ENCODE measurements around the gene ADGRG3.

DNA sequence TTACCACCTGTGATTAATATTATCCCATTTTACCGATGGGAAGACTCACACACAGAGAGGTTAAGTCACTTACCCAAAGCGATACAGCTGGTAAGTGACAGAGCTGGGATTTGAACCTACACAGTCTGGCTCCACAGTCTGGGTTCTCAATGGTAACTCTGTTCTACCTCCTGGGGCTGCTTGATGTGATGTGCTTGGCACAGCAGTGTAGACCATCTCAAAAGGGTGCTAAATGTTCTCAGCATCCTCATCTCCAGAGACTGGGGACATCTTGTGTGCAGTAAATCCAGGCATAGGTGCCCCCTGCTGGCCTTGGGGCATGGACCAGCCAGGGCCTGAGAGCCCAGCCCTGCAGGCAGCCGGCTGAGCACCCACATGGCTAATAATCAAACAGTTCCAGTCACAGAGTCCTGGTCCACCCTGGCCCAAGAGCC is 52.1 kb downstream of the ADGRG3 start:
- TF ChIP-seq FOSL1 (IDR thresholded peaks at IDR 0.05; ENCODE audit: low read depth): no peak
- TF ChIP-seq CTCF (IDR thresholded peaks at IDR 0.05 in 2 of 3, conservative IDR thresholded peaks at IDR 0.05 in 1 of 3; ENCODE audit: borderline replicate concordance in 1 of 3, insufficient read depth in 1 of 3, low read depth in 2 of 3, low read length in 2 of 3): peak; percentile 74 to 86 (median 83)
- TF ChIP-seq EZH2 (IDR thresholded peaks at IDR 0.05): no peak
- TF ChIP-seq POLR2A (IDR thresholded peaks at IDR 0.05; ENCODE audit: borderline replicate concordance, extremely low read depth, insufficient read depth, insufficient read length): no peak
- TF ChIP-seq YY1 (IDR thresholded peaks at IDR 0.05; ENCODE audit: extremely low read depth, insufficient replicate concordance, low read depth, low read length): no peak
- TF ChIP-seq POLR2AphosphoS5 (IDR thresholded peaks at IDR 0.05; ENCODE audit: low read depth, low read length): no peak
- no peak for TF ChIP-seq JUND (IDR thresholded peaks at IDR 0.05)
- TF ChIP-seq ZNF274 (IDR thresholded peaks at IDR 0.05; ENCODE audit: low read depth, low read length): no peak

Measured in HCT116 (cell line).